Immature natural killer cell (primary cell): ENCODE results near the gene MBTPS2. TPM values are rescaled to one million over a fixed set of nuclear protein-coding genes. Genes with fewer than 3 reads are reported as not detected.

ENCODE experiments used
- DNase-seq, 3 donors: peaks; one replicate each; pipeline ENCODE4 v3.0.0; 2022; ENCODE audit warnings: mixed read lengths in 1 of 3
- H3K27ac Mint-ChIP-seq, 6 donors: one replicate each; pipeline ENCODE4 v1.8.0; 2020; ENCODE audit warnings: mixed read lengths in 6 of 6, mild to moderate bottlenecking in 5 of 6, inconsistent platforms in 4 of 6, moderate library complexity in 3 of 6
- H3K27me3 Mint-ChIP-seq, 3 donors: one replicate each; pipeline ENCODE4 v1.8.0; 2020 to 2021; ENCODE audit warnings: low read depth in 3 of 3, mild to moderate bottlenecking in 3 of 3, mixed read lengths in 3 of 3, moderate library complexity in 3 of 3, inconsistent platforms in 1 of 3
- H3K36me3 Mint-ChIP-seq, 3 donors: one replicate each; pipeline ENCODE4 v1.8.0; 2020; ENCODE audit warnings: mixed read lengths in 3 of 3, inconsistent platforms in 2 of 3, mild to moderate bottlenecking in 2 of 3
- H3K4me1 Mint-ChIP-seq, 2 donors: one replicate each; pipeline ENCODE4 v1.8.0; 2020; ENCODE audit warnings: inconsistent platforms in 2 of 2, mild to moderate bottlenecking in 2 of 2, mixed read lengths in 2 of 2, moderate library complexity in 1 of 2
- H3K4me3 Mint-ChIP-seq, 5 donors: one replicate each; pipeline ENCODE4 v1.8.0; 2020; ENCODE audit warnings: mild to moderate bottlenecking in 5 of 5, mixed read lengths in 5 of 5, inconsistent platforms in 3 of 5, moderate library complexity in 3 of 5
- H3K9me3 Mint-ChIP-seq, 6 donors: one replicate each; pipeline ENCODE4 v1.8.0; 2020; ENCODE audit warnings: mild to moderate bottlenecking in 6 of 6, mixed read lengths in 6 of 6, inconsistent platforms in 4 of 6, moderate library complexity in 3 of 6
- polyA plus RNA-seq, 3 donors: library from polyadenylated mRNA; unstranded; fragments of 300-500 nt; fragmentation: Illumina TruSeq; gene quantifications; one replicate each; pipeline ENCODE4 v1.2.3, GENCODE V29; 2021

MBTPS2 gene
- polyA plus RNA-seq, 3 donors from 2014 or later: 4.4 to 6.9 (median 5.1) TPM

GRCh38 chrX:21831496-21831895 is 7.9 kb upstream of the MBTPS2 start:
- Mint-ChIP-seq H3K36me3 (no peaks in the 10 kb centered on the region), H3K9me3 (no peaks in the 10 kb centered on the region), H3K4me3 (no peak overlapping the region), H3K4me1 (no peaks in the 10 kb centered on the region), H3K27ac (no peak overlapping the region), H3K27me3 (peaks cover 4 to 7% (median 6%) of the 10 kb centered on the region in 3 donors)
- no peak for DNase-seq

- Mint-ChIP-seq H3K4me1 (peaks cover 8 to 9% of the 10 kb centered on the region in 2 donors), H3K4me3 (no peak overlapping the region), H3K27me3 (peaks cover 0 to 2% (median 0%) of the 10 kb centered on the region in 3 donors), H3K9me3 (peaks cover 0 to 2% (median 0%) of the 10 kb centered on the region in 6 donors), H3K36me3 (no peaks in the 10 kb centered on the region), H3K27ac (no peak overlapping the region)
- DNase-seq: no peak
Observed at GRCh38 chrX:21837056-21837455, 2.4 kb upstream of the MBTPS2 start.

GRCh38 chrX:21838937-21839333 is 482 bp upstream of the MBTPS2 start:
- H3K9me3 Mint-ChIP-seq: peaks cover 0 to 2% (median 0%) of the 10 kb centered on the region in 6 donors
- H3K27me3 Mint-ChIP-seq: peaks cover 0 to 2% (median 0%) of the 10 kb centered on the region in 3 donors
- no peaks in the 10 kb centered on the region for H3K36me3 Mint-ChIP-seq
- H3K4me3 Mint-ChIP-seq: peak overlapping the region; percentile 83 to 96 (median 92)
- H3K4me1 Mint-ChIP-seq: peaks cover 8 to 9% of the 10 kb centered on the region in 2 donors
- peak overlapping the region; percentile 76 to 91 (median 85) for H3K27ac Mint-ChIP-seq
- no peak for DNase-seq

GRCh38 chrX:21840193-21840545 is 752 bp downstream of the MBTPS2 start:
- H3K4me1 Mint-ChIP-seq: peaks cover 8 to 9% of the 10 kb centered on the region in 2 donors
- peak overlapping the region; percentile 83 to 96 (median 92) for H3K4me3 Mint-ChIP-seq
- H3K36me3 Mint-ChIP-seq: peaks cover 2% of the 10 kb centered on the region in 3 donors
- H3K27me3 Mint-ChIP-seq: peaks cover 0 to 2% (median 2%) of the 10 kb centered on the region in 3 donors
- H3K9me3 Mint-ChIP-seq: peaks cover 0 to 2% (median 0%) of the 10 kb centered on the region in 6 donors
- peak overlapping the region; percentile 38 to 83 (median 72) for H3K27ac Mint-ChIP-seq
- no peak for DNase-seq

- Mint-ChIP-seq H3K4me1 (peaks cover 8 to 9% of the 10 kb centered on the region in 2 donors), H3K4me3 (no peak overlapping the region), H3K27ac (no peak overlapping the region), H3K9me3 (peaks cover 0 to 2% (median 0%) of the 10 kb centered on the region in 6 donors), H3K36me3 (peaks cover 4 to 15% (median 9%) of the 10 kb centered on the region in 3 donors), H3K27me3 (peaks cover 2% of the 10 kb centered on the region in 3 donors)
- no peak for DNase-seq
Observed at GRCh38 chrX:21843179-21843578, 3.8 kb downstream of the MBTPS2 start.

- H3K27ac Mint-ChIP-seq: no peak overlapping the region
- H3K9me3 Mint-ChIP-seq: no peaks in the 10 kb centered on the region
- no peak for DNase-seq
- H3K4me1 Mint-ChIP-seq: peaks cover 6 to 7% of the 10 kb centered on the region in 2 donors
- H3K4me3 Mint-ChIP-seq: no peak overlapping the region
- H3K36me3 Mint-ChIP-seq: peaks cover 4 to 15% (median 9%) of the 10 kb centered on the region in 3 donors
- peaks cover 0 to 2% (median 2%) of the 10 kb centered on the region in 3 donors for H3K27me3 Mint-ChIP-seq
Observed at GRCh38 chrX:21845096-21845495, 5.7 kb downstream of the MBTPS2 start.

GRCh38 chrX:21847342-21847741 is 7.9 kb downstream of the MBTPS2 start:
- H3K27me3 Mint-ChIP-seq: peaks cover 0 to 2% (median 2%) of the 10 kb centered on the region in 3 donors

GRCh38 chrX:21853578-21853977 is 14.2 kb downstream of the MBTPS2 start:
- Mint-ChIP-seq H3K4me3 (no peak overlapping the region), H3K9me3 (no peaks in the 10 kb centered on the region), H3K27me3 (peaks cover 0 to 3% (median 2%) of the 10 kb centered on the region in 3 donors), H3K4me1 (no peaks in the 10 kb centered on the region), H3K36me3 (peaks cover 6 to 28% (median 21%) of the 10 kb centered on the region in 3 donors), H3K27ac (no peak overlapping the region)
- no peak for DNase-seq

More at GRCh38 chrX:21847342-21847741, 7.9 kb downstream of the MBTPS2 start:
- no peaks in the 10 kb centered on the region for H3K4me1 Mint-ChIP-seq
- no peak overlapping the region for H3K27ac Mint-ChIP-seq
- no peak overlapping the region for H3K4me3 Mint-ChIP-seq
- DNase-seq: no peak
- peaks cover 4 to 15% (median 9%) of the 10 kb centered on the region in 3 donors for H3K36me3 Mint-ChIP-seq
- H3K9me3 Mint-ChIP-seq: no peaks in the 10 kb centered on the region

- DNase-seq: no peak
- H3K27me3 Mint-ChIP-seq: peaks cover 0 to 3% (median 2%) of the 10 kb centered on the region in 3 donors
- peaks cover 6 to 28% (median 21%) of the 10 kb centered on the region in 3 donors for H3K36me3 Mint-ChIP-seq
- H3K4me1 Mint-ChIP-seq: no peaks in the 10 kb centered on the region
- H3K27ac Mint-ChIP-seq: no peak within 1 kb of the TSS
- no peaks in the 10 kb centered on the region for H3K9me3 Mint-ChIP-seq
- no peak within 1 kb of the TSS for H3K4me3 Mint-ChIP-seq
Observed at GRCh38 chrX:21855937-21856415, 16.6 kb downstream of the MBTPS2 start, which contains the start of gene YY2. Gene YY2 (plus strand): TSS chrX:21855987. CDS start chrX:21856485, 498 bp downstream.

- Mint-ChIP-seq H3K4me1 (no peaks in the 10 kb centered on the region), H3K27me3 (peaks cover 0 to 3% (median 2%) of the 10 kb centered on the region in 3 donors), H3K36me3 (peaks cover 6 to 28% (median 21%) of the 10 kb centered on the region in 3 donors), H3K27ac (no peak overlapping the region), H3K9me3 (no peaks in the 10 kb centered on the region), H3K4me3 (no peak overlapping the region)
- no peak for DNase-seq
Observed at GRCh38 chrX:21856504-21856903, 17.1 kb downstream of the MBTPS2 start.

GRCh38 chrX:21863241-21863640 is 23.8 kb downstream of the MBTPS2 start:
- H3K27me3 Mint-ChIP-seq: peaks cover 0 to 3% (median 3%) of the 10 kb centered on the region in 3 donors

GRCh38 chrX:21865436-21865835 is 26.0 kb downstream of the MBTPS2 start:
- H3K27me3 Mint-ChIP-seq: peaks cover 0 to 3% (median 3%) of the 10 kb centered on the region in 3 donors
- DNase-seq: no peak
- H3K9me3 Mint-ChIP-seq: no peaks in the 10 kb centered on the region
- no peaks in the 10 kb centered on the region for H3K4me1 Mint-ChIP-seq
- H3K36me3 Mint-ChIP-seq: peaks cover 0 to 6% (median 0%) of the 10 kb centered on the region in 3 donors
- H3K4me3 Mint-ChIP-seq: no peak overlapping the region
- H3K27ac Mint-ChIP-seq: no peak overlapping the region

More at GRCh38 chrX:21863241-21863640, 23.8 kb downstream of the MBTPS2 start:
- Mint-ChIP-seq H3K27ac (no peak overlapping the region), H3K36me3 (peaks cover 0 to 6% (median 0%) of the 10 kb centered on the region in 3 donors), H3K4me1 (no peaks in the 10 kb centered on the region), H3K9me3 (no peaks in the 10 kb centered on the region), H3K4me3 (no peak overlapping the region)
- DNase-seq: no peak

GRCh38 chrX:21870494-21870893 is 31.1 kb downstream of the MBTPS2 start:
- H3K27me3 Mint-ChIP-seq: peaks cover 0 to 3% (median 3%) of the 10 kb centered on the region in 3 donors
- H3K4me1 Mint-ChIP-seq: no peaks in the 10 kb centered on the region
- no peak overlapping the region for H3K4me3 Mint-ChIP-seq
- H3K27ac Mint-ChIP-seq: no peak overlapping the region
- H3K36me3 Mint-ChIP-seq: no peaks in the 10 kb centered on the region
- H3K9me3 Mint-ChIP-seq: no peaks in the 10 kb centered on the region
- DNase-seq: no peak

- no peak for DNase-seq
- peaks cover 0 to 3% (median 0%) of the 10 kb centered on the region in 3 donors for H3K36me3 Mint-ChIP-seq
- H3K9me3 Mint-ChIP-seq: no peaks in the 10 kb centered on the region
- no peak overlapping the region for H3K4me3 Mint-ChIP-seq
- no peaks in the 10 kb centered on the region for H3K4me1 Mint-ChIP-seq
- H3K27me3 Mint-ChIP-seq: no peaks in the 10 kb centered on the region
- H3K27ac Mint-ChIP-seq: no peak overlapping the region
Observed at GRCh38 chrX:21873063-21873775, 33.8 kb downstream of the MBTPS2 start.
